ENCODE data around the gene PHLPP2.
"Not testable (repeated sequence)": the region's sequence is repeated elsewhere in the genome, so short reads cannot be mapped to it uniquely, and the experiment has no call there.

The PHLPP2 gene

DNA sequence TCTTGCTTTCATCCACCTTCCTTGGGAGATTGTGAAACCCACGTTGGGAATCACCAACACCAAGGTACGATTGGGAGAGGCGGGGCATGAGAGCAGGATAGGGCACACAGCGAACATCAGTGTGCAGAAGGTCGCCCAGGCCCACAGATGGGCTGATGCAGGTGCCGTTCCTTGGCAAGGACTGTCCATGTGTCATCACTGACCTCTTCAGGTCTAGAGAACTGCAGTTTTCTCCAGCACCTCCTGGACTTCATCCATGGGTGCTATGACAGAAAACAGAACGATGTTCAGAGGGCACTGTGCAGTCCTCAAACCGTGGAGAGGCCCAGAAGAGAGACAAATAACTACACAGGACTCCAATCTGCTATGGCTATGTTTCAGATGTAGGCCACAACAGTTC, 123.7 kb downstream of the PHLPP2 start:
- H3K4me2 ChIP-seq (ENCODE audit: low read depth, low read length, poor library complexity, severe bottlenecking): no peak overlapping the region
- no peaks in the 10 kb centered on the region for H3K79me2 ChIP-seq (ENCODE audit: insufficient read depth, low read length)
- no peak overlapping the region for H2AFZ ChIP-seq (ENCODE audit: low read length)
- no peaks in the 10 kb centered on the region for H3K36me3 ChIP-seq (ENCODE audit: insufficient read depth, low read length)
- H3K9me2 ChIP-seq (replicated peaks; ENCODE audit: low read depth, low read length): no peaks in the 10 kb centered on the region
- no peaks in the 10 kb centered on the region for H3K9me3 ChIP-seq (ENCODE audit: insufficient read depth, low read depth, low read length)
- TF ChIP-seq, protein P1, sequence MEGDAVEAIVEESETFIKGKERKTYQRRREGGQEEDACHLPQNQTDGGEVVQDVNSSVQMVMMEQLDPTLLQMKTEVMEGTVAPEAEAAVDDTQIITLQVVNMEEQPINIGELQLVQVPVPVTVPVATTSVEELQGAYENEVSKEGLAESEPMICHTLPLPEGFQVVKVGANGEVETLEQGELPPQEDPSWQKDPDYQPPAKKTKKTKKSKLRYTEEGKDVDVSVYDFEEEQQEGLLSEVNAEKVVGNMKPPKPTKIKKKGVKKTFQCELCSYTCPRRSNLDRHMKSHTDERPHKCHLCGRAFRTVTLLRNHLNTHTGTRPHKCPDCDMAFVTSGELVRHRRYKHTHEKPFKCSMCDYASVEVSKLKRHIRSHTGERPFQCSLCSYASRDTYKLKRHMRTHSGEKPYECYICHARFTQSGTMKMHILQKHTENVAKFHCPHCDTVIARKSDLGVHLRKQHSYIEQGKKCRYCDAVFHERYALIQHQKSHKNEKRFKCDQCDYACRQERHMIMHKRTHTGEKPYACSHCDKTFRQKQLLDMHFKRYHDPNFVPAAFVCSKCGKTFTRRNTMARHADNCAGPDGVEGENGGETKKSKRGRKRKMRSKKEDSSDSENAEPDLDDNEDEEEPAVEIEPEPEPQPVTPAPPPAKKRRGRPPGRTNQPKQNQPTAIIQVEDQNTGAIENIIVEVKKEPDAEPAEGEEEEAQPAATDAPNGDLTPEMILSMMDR (conservative IDR thresholded peaks at IDR 0.05; ENCODE audit: low read length): no peak
- no peak for TF ChIP-seq EZH2phosphoT487 (IDR thresholded peaks at IDR 0.05; ENCODE audit: borderline replicate concordance)
- H4K20me1 ChIP-seq (ENCODE audit: insufficient read depth, low read length, poor library complexity, severe bottlenecking): no peaks in the 10 kb centered on the region
- H3K4me1 ChIP-seq (ENCODE audit: insufficient read depth, low read length, poor library complexity, severe bottlenecking): no peaks in the 10 kb centered on the region
- H3K27me3 ChIP-seq (ENCODE audit: insufficient read depth, low read length, poor library complexity, severe bottlenecking): no peaks in the 10 kb centered on the region
- no peak overlapping the region for H3K9ac ChIP-seq (ENCODE audit: low read depth, low read length, poor library complexity, severe bottlenecking)
- H3K4me3 ChIP-seq (ENCODE audit: low read length, poor library complexity, severe bottlenecking): no peak overlapping the region
- no peaks in the 10 kb centered on the region for H3F3A ChIP-seq (ENCODE audit: low read depth)

DNA sequence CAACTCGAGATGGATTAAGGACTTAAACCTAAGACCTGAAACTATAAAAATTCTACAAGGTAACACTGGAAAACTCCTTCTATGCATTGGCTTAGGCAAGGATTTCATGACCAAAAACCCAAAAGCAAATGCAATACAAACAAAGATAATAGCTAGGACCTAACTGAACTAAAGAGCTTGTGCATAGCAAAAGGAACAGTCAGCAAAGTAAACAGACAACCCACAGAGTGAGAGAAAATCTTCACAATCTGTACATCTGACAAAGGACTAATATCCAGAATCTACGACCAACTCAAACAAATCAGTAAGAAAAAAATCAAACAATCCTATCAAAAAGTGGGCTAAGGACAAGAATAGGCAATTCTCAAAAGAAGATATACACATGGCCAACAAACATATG, 126.1 kb downstream of the PHLPP2 start:
- not testable (repeated sequence) for H3K36me3 ChIP-seq (ENCODE audit: insufficient read depth, low read length); H3K9ac ChIP-seq (ENCODE audit: low read depth, low read length, poor library complexity, severe bottlenecking); H3K9me3 ChIP-seq (ENCODE audit: insufficient read depth, low read depth, low read length); H3K4me1 ChIP-seq (ENCODE audit: insufficient read depth, low read length, poor library complexity, severe bottlenecking); H3K4me2 ChIP-seq (ENCODE audit: low read depth, low read length, poor library complexity, severe bottlenecking); H2AFZ ChIP-seq (ENCODE audit: low read length); H3K4me3 ChIP-seq (ENCODE audit: low read length, poor library complexity, severe bottlenecking); H3F3A ChIP-seq (ENCODE audit: low read depth); H4K20me1 ChIP-seq (ENCODE audit: insufficient read depth, low read length, poor library complexity, severe bottlenecking); H3K27me3 ChIP-seq (ENCODE audit: insufficient read depth, low read length, poor library complexity, severe bottlenecking); H3K9me2 ChIP-seq (replicated peaks; ENCODE audit: low read depth, low read length); H3K79me2 ChIP-seq (ENCODE audit: insufficient read depth, low read length)

DNA sequence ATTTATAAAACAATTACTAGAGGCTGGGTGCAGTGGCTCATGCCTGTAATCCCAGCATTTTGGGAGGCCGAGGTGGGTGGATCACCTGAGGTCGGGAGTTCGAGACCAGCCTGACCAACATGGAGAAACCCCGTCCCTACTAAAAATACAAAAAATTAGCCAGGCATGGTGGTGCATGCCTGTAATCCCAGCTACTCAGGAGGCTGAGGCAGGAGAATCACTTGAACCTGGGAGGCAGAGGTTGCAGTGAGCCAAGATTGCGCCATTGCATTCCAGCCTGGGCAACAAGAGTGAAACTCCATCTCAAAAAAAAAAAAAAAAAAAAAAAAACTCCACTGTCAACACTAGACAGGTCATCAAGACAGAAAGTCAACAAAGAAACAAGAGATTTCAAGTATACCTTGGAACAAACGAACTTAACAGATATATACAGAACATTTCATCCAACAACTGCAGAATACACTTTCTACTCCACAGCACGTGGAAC, 129.1 kb downstream of the PHLPP2 start:
- H3K9ac ChIP-seq (ENCODE audit: low read depth, low read length, poor library complexity, severe bottlenecking); H3K9me3 ChIP-seq (ENCODE audit: insufficient read depth, low read depth, low read length); H3K4me1 ChIP-seq (ENCODE audit: insufficient read depth, low read length, poor library complexity, severe bottlenecking); H3K4me3 ChIP-seq (ENCODE audit: low read length, poor library complexity, severe bottlenecking); H2AFZ ChIP-seq (ENCODE audit: low read length); H3K79me2 ChIP-seq (ENCODE audit: insufficient read depth, low read length); H3F3A ChIP-seq (ENCODE audit: low read depth); H4K20me1 ChIP-seq (ENCODE audit: insufficient read depth, low read length, poor library complexity, severe bottlenecking); H3K36me3 ChIP-seq (ENCODE audit: insufficient read depth, low read length); H3K27me3 ChIP-seq (ENCODE audit: insufficient read depth, low read length, poor library complexity, severe bottlenecking); H3K9me2 ChIP-seq (replicated peaks; ENCODE audit: low read depth, low read length); H3K4me2 ChIP-seq (ENCODE audit: low read depth, low read length, poor library complexity, severe bottlenecking): not testable (repeated sequence)
